ENCODE measurements around the gene CAPN2.

- TF ChIP-seq ZBTB7A (IDR thresholded peaks at IDR 0.05; ENCODE audit: low read depth) (no peak), YY1 (IDR thresholded peaks at IDR 0.05; ENCODE audit: low read depth) (no peak), CREB1 (IDR thresholded peaks at IDR 0.05; ENCODE audit: low read depth) (no peak), RAD21 (IDR thresholded peaks at IDR 0.05; ENCODE audit: low read depth) (no peak)
These were observed 101.3 kb downstream of the CAPN2 start for GRCh38 chr1:223813645-223814044.

Data from Ishikawa (cell line).